ENCODE measurements around the gene CUL2.

DNA sequence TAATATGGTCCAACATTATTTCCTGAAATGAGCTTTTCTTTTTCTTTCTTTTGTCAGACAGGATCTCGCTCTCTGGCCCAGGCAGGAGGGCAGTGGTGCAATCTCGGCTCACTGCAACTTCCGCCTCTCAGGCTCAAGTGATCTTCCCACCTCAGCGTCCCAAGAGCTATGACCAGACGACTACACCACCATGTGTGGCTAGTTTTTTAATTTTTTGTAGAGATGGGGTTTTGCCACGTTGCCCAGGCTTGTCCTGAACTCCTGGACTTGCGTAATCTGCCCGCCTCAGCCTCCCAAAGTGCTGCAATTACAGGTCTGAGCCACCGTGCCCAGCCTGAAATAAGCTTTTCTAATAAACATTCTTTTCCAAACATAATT lies 48.6 kb downstream of the CUL2 start:
- TF ChIP-seq, protein P1, sequence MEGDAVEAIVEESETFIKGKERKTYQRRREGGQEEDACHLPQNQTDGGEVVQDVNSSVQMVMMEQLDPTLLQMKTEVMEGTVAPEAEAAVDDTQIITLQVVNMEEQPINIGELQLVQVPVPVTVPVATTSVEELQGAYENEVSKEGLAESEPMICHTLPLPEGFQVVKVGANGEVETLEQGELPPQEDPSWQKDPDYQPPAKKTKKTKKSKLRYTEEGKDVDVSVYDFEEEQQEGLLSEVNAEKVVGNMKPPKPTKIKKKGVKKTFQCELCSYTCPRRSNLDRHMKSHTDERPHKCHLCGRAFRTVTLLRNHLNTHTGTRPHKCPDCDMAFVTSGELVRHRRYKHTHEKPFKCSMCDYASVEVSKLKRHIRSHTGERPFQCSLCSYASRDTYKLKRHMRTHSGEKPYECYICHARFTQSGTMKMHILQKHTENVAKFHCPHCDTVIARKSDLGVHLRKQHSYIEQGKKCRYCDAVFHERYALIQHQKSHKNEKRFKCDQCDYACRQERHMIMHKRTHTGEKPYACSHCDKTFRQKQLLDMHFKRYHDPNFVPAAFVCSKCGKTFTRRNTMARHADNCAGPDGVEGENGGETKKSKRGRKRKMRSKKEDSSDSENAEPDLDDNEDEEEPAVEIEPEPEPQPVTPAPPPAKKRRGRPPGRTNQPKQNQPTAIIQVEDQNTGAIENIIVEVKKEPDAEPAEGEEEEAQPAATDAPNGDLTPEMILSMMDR (IDR thresholded peaks at IDR 0.05), result no peak
- TF ChIP-seq POLR2AphosphoS5 (IDR thresholded peaks at IDR 0.05; ENCODE audit: low read depth, low read length) (no peak), SIN3A (IDR thresholded peaks at IDR 0.05; ENCODE audit: borderline replicate concordance, insufficient read depth, low read depth, low read length) (no peak), TCF7L2 (IDR thresholded peaks at IDR 0.05; ENCODE audit: low read depth, low read length) (no peak)
- TF ChIP-seq, protein P2, sequence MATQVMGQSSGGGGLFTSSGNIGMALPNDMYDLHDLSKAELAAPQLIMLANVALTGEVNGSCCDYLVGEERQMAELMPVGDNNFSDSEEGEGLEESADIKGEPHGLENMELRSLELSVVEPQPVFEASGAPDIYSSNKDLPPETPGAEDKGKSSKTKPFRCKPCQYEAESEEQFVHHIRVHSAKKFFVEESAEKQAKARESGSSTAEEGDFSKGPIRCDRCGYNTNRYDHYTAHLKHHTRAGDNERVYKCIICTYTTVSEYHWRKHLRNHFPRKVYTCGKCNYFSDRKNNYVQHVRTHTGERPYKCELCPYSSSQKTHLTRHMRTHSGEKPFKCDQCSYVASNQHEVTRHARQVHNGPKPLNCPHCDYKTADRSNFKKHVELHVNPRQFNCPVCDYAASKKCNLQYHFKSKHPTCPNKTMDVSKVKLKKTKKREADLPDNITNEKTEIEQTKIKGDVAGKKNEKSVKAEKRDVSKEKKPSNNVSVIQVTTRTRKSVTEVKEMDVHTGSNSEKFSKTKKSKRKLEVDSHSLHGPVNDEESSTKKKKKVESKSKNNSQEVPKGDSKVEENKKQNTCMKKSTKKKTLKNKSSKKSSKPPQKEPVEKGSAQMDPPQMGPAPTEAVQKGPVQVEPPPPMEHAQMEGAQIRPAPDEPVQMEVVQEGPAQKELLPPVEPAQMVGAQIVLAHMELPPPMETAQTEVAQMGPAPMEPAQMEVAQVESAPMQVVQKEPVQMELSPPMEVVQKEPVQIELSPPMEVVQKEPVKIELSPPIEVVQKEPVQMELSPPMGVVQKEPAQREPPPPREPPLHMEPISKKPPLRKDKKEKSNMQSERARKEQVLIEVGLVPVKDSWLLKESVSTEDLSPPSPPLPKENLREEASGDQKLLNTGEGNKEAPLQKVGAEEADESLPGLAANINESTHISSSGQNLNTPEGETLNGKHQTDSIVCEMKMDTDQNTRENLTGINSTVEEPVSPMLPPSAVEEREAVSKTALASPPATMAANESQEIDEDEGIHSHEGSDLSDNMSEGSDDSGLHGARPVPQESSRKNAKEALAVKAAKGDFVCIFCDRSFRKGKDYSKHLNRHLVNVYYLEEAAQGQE (IDR thresholded peaks at IDR 0.05; ENCODE audit: insufficient read depth in 1 of 2, low read depth in 2 of 2, low read length in 1 of 2), result no peak
